GM15510 (cell line): ENCODE results near the gene BRK1.

Experiments
- POLR2A ChIP-seq: IDR thresholded peaks from 3 replicates; pipeline ENCODE4 v1.6.1; 2011; ENCODE audit warnings: borderline replicate concordance; ENCODE audit not compliant: insufficient read length; ENCODE audit errors: extremely low read depth

Gene BRK1

GRCh38 chr3:10137178-10137577, 21.7 kb downstream of the BRK1 start:
- no peak for TF ChIP-seq POLR2A

DNA sequence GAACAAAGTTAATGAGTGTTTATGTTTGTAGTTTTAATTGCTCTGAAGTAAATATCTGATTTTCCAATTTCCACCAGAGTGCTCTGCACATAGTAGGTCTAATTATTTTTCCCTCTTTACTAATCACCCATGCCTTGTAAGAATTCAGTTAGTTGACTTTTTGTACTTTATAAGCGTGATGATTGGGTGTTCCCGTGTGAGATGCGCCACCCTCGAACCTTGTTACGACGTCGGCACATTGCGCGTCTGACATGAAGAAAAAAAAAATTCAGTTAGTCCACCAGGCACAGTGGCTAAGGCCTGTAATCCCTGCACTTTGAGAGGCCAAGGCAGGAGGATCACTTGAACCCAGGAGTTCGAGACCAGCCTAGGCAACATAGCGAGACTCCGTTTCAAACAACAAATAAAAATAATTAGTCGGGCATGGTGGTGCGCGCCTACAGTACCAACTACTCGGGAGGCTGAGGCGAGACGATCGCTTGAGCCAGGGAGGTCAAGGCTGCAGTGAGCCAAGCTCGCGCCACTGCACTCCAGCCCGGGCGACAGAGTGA, 25.6 kb downstream of the BRK1 start:
- TF ChIP-seq POLR2A = no peak

GRCh38 chr3:10142707-10143560, 27.5 kb downstream of the BRK1 start:
- TF ChIP-seq POLR2A = no peak

- TF ChIP-seq POLR2A = no peak
Measured at GRCh38 chr3:10145685-10146084, 30.2 kb downstream of the BRK1 start.

- no peak for TF ChIP-seq POLR2A
Measured at GRCh38 chr3:10149226-10149625, 33.8 kb downstream of the BRK1 start.

DNA sequence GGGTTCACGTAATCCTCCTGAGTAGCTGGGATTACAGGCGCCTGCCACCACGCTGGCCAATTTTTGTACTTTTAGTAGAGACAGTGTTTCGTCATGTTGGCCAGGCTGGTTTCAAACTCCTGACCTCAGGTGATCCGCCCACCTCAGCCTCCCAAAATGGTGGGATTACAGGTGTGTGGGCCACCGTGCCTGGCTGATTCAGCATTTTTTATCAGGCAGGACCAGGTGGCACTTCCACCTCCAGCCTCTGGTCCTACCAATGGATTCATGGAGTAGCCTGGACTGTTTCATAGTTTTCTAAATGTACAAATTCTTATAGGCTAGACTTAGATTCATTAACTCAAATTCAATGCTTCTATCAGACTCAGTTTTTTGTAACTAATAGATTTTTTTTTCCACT, 35.5 kb downstream of the BRK1 start:
- no peak for TF ChIP-seq POLR2A

- TF ChIP-seq POLR2A = no peak
Measured at GRCh38 chr3:10154335-10155122, 39.1 kb downstream of the BRK1 start.

DNA sequence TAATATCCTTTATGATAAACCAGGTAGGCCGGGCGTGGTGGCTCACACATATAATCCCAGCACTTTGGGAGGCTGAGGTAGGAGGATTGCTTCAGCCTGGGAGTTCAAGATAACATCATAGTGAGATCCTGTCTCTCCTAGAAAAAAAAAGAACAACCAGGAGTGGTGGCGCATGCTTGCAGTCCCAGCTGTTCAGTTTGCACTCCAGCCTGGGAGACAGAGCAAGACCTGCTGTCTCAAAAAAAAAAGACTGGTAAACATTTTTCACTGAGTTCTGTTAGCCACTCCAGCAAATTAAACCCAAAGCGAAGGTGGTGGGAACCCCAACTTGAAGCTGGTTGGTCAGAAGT, 39.6 kb downstream of the BRK1 start:
- TF ChIP-seq POLR2A = no peak

DNA sequence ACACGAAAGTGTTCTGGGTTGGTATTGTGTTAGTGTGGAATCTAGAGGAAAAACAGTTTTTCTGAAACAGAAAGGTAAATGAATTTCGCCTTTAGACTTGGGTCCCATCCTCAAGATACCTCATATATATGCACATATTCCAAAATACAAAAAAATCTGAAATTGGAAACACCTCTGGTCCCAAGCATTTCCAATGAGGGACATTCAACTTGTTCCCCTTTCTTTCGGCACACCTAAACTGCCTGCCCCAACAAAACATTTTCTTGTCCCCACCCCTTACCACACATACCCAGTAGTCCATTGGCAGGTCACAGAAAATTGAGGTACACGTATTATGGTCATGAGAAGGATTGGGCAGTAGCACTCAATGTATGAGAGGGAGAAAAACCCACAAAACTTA, 40.2 kb downstream of the BRK1 start:
- no peak for TF ChIP-seq POLR2A

DNA sequence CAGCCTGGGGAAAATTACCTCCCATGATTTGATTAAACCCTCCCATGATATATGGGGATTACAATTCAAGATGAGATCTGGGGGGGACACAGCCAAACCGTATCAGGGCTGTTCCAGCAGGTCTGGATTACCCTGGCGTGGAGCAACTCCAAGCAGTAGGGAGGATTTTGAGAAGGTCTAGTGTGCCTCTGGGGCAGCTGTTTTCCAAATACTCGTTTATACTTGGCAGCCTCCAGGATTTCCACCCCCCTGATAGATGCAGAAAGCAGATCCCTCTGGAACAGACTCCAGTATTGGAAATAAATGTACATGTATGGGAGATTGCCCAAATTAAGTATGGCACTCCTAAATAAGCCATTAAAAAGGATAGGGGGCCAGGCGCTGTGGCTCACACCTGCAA, 41.6 kb downstream of the BRK1 start:
- no peak for TF ChIP-seq POLR2A

DNA sequence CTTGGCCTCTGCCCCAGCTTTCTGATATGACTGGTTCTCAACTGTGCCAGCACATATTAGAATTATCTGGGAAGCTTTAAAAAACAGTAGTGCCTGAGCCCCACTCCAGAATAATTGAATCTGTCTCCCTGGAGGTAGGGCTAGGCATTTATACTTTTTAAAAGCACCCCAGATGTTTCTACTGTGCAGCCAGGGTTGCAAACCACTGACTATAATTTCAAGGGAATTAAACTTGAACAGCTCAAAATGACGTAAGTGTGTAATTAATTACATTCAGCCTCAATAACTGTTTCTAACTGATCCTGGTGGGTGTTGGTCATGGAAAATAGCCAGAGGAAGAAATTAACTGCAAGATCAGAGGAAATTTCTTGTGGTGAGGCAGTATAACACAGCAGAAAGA, 44.9 kb downstream of the BRK1 start:
- TF ChIP-seq POLR2A = no peak

DNA sequence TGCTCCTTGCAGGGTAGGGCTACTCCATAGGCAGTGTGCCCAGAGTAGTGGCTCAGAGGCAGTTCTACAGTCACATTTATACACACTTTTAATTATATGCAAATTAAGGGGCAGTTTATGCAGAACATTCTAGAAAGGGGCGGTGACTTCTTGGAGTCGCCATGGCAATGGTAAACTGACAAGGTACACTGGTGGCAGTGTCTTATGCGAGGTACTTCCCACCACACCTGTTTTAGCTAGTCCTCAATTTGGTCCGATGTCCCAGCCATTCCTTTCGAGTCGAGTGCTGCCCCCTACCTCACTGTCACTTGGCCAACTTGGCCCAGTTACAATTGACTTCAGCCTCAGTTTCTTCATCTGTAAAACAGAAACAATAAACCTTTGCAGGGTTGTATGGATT, 45.5 kb downstream of the BRK1 start:
- no peak for TF ChIP-seq POLR2A

- no peak for TF ChIP-seq POLR2A
Measured at GRCh38 chr3:10162185-10162584, 46.7 kb downstream of the BRK1 start.

DNA sequence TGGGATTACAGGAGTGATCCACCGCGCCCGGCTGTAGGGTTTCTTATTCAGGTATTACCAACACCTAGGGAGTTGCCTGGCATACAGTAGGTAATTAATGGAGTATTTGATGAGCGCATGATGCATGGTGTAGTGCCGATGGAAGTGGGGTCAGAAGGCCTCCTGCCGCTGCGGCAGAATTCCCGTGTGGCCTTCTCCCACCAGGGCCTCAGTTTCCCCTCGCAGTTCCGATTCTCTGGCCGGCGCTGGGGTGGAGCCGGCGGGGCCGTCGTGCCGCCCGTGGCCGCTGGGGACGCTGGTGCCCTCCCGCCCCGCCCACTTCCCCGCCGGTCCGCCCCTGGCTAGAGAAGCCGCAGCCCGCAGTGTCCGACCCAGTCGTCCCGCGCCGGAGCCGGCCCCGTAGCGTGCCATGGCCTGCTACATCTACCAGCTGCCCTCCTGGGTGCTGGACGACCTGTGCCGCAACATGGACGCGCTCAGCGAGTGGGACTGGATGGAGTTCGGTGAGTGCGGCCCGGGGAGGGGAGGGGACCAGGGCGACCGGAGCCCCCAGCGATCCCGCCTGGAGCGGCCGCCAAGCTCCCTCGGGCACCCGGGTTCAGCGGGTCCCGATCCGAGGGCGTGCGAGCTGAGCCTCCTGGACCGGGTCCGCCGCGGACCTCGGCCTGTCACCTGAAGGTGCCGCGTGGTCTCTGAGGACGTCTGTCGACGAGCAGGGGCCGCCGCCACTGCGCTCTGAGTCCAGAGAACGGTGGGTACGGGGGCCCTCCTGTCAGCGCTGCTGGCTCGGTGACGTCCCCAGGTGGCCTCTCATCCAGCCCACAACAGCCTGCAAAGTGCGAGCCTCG, 49.3 kb downstream of the BRK1 start, which contains the start of gene IRAK2:
TSS of gene IRAK2 (plus strand) at position 374 of the 848 bp plus-strand sequence. CDS start at position 410, 36 bp downstream.
- peak; percentile 36 for TF ChIP-seq POLR2A

- no peak for TF ChIP-seq POLR2A
Measured at GRCh38 chr3:10166213-10166604, 50.7 kb downstream of the BRK1 start.
